GM18951 (cell line): ENCODE measurements around the gene PHIP.

Experiments used
- POLR2A ChIP-seq: IDR thresholded peaks from 4 replicates; pipeline ENCODE4 v1.6.1; 2011; ENCODE audit warnings: mild to moderate bottlenecking; ENCODE audit not compliant: insufficient read length, insufficient read depth; ENCODE audit errors: extremely low read depth
- in situ Hi-C: fragments of 300-500 bp; cut with MboI; formaldehyde crosslinking; loops from one replicate; pipeline ENCODE4 v1.12.0; 2022; ENCODE audit warnings: low sequenced_read_pairs, mixed read lengths, inconsistent platforms; ENCODE audit not compliant: unreplicated experiment

Gene PHIP

DNA sequence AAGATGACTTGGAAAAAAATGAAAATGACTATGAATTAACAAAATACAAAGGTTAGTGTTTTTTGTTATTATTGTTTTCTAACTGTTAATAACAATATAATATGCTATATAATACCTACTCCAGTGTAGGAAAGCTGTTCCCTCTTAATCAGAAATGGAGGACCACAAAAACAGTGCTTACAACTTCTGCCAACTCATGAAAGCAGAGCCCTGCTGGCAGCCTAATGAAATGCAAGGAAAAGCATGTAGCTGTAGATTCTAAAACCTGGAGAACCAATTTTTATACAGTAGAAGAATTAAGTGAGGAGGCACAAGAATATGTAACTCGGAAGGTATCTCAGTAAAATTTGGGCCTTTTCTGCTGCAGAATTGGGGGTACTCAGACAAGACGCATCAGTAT is 29.4 kb downstream of the PHIP start:
- in situ Hi-C loops = no loop called here
- TF ChIP-seq POLR2A = no peak

- in situ Hi-C loops = no loop called here
- no peak for TF ChIP-seq POLR2A
These were observed 31.0 kb downstream of the PHIP start for GRCh38 chr6:79047072-79047471.

- no peak for TF ChIP-seq POLR2A
- in situ Hi-C loops = no loop called here
These were observed 32.1 kb downstream of the PHIP start for GRCh38 chr6:79045966-79046365.

- TF ChIP-seq POLR2A = no peak
- in situ Hi-C loops = no loop called here
These were observed 35.3 kb downstream of the PHIP start for GRCh38 chr6:79042799-79043126.

DNA sequence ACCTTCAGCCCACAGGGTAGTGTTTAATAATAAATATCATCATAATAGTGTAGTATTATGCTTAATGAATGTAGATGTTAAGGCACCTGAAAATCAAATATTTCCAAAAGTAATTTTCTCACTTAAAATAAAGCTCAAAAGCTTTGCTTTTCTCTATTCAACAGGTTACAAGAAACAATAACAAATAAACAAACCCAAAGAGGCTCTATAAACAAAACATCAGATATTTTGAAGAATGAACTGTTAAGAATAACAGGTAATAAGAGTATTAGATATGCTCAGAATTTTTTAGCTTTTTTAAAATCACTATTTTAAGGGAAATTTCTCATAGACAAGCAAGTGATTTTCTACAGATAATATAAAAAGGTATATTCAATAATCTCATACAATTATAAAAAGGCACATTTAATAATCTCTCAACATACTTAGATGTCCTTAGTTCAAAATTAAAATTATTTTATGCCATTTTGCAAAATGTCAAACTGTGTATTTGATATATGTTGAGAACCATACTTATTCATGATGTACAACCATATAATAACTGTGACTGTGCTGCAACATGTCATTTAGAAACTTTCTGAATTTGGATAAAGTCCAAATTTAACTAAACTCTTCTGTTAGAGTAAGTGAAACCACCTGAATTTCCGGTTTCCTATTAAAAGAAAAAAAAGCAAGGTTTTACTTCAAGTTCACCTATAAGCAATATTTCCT is 35.8 kb downstream of the PHIP start:
- TF ChIP-seq POLR2A = no peak
- in situ Hi-C loops = no loop called here

DNA sequence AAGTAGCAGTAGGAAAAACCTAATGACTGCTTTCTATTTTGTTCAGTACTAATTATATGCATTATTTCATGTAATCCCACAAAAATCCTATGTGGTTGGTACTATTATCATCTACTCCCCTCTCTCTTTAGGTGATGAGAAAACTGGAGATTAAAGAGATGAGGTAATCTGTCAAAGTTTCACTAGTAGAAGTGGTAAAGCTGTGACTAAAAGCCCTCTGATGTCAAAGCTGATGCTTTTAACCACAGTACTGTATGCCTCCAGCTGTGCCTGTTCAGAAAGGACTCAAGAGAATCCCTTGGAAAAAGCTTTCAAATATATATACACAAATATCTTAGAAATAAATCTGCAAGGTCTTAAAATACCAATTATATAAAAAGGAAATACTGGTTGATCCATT is 38.0 kb downstream of the PHIP start:
- in situ Hi-C loops = no loop called here
- TF ChIP-seq POLR2A = no peak

- in situ Hi-C loops = no loop called here
- TF ChIP-seq POLR2A = no peak
These were observed 40.0 kb downstream of the PHIP start for GRCh38 chr6:79038061-79038460.

DNA sequence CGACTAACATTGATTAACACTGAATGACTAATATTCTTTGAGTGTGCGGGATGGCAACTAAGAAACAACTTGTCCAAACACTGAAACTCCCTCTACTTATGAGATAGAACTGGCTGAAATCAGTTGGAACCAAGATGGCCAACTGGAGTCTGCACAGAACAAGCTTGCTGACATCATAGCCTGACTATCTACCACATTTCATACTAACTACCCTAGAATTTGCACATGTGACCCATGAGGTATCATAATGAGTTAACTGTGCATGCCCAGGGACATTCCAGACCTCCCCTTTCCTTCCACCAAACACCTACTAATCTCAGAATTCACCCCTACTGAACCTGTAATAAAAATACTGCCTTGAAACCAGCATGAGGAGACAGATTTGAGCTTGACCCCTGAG is 43.2 kb downstream of the PHIP start:
- TF ChIP-seq POLR2A = no peak
- in situ Hi-C loops = no loop called here

DNA sequence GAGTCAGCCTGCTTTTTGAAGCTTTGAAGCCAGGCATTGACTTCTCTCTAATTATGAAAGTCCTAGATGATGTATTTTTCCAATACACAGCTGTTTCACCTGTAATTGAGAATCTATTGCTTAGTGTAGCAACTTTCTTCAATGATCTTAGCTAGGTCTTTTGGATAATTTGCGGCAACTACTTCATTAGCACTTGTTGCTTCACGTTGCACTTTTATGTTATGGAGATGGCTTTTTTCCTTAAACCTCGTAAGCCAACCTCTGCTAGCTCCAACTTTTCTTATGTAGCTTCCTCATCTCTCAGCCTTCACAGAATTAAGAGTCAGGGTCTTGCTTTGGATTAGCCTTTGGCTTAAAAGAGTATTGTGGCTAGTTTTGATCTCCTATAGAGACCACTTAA is 44.8 kb downstream of the PHIP start:
- TF ChIP-seq POLR2A = no peak

DNA sequence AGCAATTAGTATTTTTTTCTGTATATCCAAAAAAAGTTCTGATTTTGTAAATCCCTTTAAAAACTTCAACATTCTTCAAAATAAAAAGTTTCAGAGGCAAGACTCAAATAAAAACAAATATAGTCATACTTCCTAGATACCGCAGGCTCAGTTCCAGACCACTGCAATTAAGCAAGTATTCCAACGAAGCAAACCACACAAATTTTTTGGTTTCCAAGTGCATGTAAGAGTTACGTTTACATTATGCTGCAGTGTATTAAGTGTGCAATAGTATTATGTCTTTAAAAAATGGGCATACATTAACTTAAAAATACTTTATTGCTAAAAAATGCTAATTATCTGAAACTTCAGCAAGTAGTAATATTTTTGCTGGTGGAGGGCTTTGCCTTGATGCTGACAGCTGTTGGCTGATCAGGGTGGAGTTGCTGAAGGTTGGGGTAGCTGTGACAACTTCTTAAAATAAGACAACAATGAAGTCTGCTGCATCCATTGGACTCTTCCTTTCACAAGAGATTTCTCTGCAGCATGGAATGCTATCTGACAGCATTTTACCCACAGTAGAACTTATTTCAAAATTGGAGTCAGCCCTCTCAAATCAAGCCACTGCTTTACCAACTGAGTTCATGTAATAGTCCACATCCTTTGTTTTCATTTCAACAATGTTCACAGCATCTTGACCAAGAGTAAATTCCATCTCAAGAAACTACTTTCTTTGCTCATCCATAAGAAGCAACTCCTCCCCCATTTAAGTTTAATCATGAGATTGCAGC is 46.0 kb downstream of the PHIP start:
- TF ChIP-seq POLR2A = no peak
- in situ Hi-C loops = no loop called here

More for the DNA sequence above, 44.8 kb downstream of the PHIP start:
- in situ Hi-C loops = no loop called here

DNA sequence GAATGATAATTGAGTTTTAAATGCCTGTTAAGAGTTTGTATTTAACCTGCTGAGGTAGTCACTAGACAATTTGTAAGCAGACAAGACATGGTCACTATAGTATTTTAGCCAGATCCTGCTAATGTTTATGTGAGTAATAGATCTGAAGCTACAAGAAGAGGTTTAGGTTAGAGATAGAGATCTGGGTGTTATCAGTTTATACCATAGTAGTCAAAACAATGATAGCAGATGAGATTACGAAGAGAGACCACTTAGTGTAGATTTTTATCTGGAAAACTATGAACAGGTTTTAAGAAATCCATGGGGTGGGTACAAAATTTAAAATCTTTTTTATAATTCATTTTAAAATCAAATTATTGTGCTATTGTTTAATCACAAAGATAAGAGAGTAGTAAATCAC is 47.5 kb downstream of the PHIP start:
- in situ Hi-C loops = no loop called here

GRCh38 chr6:79030023-79030422 is 48.0 kb downstream of the PHIP start:
- in situ Hi-C loops = no loop called here
- TF ChIP-seq POLR2A = no peak

More for the DNA sequence above, 47.5 kb downstream of the PHIP start:
- no peak for TF ChIP-seq POLR2A

GRCh38 chr6:79028641-79029314 is 49.3 kb downstream of the PHIP start:
- in situ Hi-C loops = no loop called here

DNA sequence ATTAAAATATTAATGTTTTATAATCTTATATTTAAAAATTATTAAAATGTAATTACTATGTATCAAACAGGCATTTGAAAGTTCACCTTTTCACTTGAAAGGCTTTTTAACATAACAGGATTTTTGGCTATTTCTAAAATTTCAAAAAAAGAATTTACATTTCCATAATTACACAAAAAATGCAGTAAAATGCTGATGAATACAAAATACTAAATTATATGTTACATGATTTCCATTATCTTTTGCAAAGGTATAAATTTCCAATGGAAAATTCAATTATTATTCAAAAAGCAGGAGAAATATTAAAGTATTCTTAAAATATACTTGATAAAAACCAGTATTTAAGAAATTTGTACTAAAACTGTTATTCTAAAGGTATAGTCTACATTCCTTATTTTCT is 66.1 kb downstream of the PHIP start:
- TF ChIP-seq POLR2A = no peak
- in situ Hi-C loops = no loop called here

More at GRCh38 chr6:79028641-79029314, 49.3 kb downstream of the PHIP start:
- TF ChIP-seq POLR2A = no peak
